ENCODE data around the gene MYO3A. TPM values are rescaled to one million over a fixed set of nuclear protein-coding genes. Genes with fewer than 3 reads are reported as not detected.
A peak's percentile ranks its signal among the peaks of the same experiment; 100 is the strongest.

Gene MYO3A
- polyA plus RNA-seq, 1 donor, result 1.8 TPM

DNA sequence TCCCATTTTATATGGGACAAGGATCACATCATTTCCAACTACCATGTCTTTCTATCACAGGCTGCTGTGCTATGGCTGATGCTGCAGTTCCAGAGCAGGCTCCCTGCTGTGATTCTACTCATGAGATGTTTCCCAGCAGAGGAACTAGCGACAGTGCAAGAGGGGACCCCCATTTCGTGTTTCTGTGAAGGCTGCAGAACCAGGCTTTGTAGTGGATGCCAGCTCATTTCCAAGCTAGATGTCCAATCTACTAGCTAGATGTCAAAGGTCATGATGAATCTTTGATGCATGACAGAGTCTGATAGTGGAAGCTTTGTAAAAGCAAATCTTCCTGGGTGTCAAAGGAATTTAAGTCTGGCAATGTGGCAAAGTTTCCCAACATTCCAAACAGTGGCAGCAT, 21.2 kb upstream of the MYO3A start:
- no peak overlapping the region for H3K27ac ChIP-seq (ENCODE audit: low read length)
- H3K36me3 ChIP-seq (ENCODE audit: control insufficient read depth, insufficient read depth, low read length), result no peaks in the 10 kb centered on the region
- H3K4me1 ChIP-seq (ENCODE audit: control insufficient read depth, insufficient read depth, low read length), result no peaks in the 10 kb centered on the region
- no peaks in the 10 kb centered on the region for H3K27me3 ChIP-seq (ENCODE audit: control insufficient read depth, insufficient read depth, low read length)
- DNase-seq, result no peak
- H3K9me3 ChIP-seq (ENCODE audit: control insufficient read depth, low read depth, low read length), result no peaks in the 10 kb centered on the region
- H3K4me3 ChIP-seq (ENCODE audit: low read length), result no peak overlapping the region
- WGBS (ENCODE audit: insufficient coverage, low lambda C conversion rate), result no CpG with 5 or more reads among the region's 2 CpGs

DNA sequence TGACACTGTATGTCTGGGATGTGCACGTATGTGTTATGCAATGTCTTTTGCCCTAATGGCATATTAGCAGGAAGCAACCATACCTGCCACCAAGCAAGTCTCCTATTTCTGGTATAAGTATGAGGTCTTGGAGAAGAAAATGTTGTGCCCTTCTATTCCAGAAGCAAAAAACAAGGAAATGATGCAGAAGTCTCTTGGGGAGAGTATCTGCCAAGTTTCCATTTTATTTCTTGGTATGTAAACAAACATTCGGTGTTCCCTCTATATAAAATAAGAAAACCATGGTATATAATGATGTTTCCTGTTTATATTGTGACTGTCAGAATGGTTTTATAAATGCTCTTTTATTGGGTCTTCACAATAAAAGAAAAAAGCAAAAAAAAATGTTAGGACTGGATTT, 19.3 kb upstream of the MYO3A start:
- Histone ChIP-seq H3K27ac (ENCODE audit: low read length) (no peak overlapping the region), H3K4me3 (ENCODE audit: low read length) (no peak overlapping the region), H3K9me3 (ENCODE audit: control insufficient read depth, low read depth, low read length) (no peaks in the 10 kb centered on the region), H3K4me1 (ENCODE audit: control insufficient read depth, insufficient read depth, low read length) (no peaks in the 10 kb centered on the region), H3K27me3 (ENCODE audit: control insufficient read depth, insufficient read depth, low read length) (no peaks in the 10 kb centered on the region), H3K36me3 (ENCODE audit: control insufficient read depth, insufficient read depth, low read length) (no peaks in the 10 kb centered on the region)
- DNase-seq, result no peak
- no CpG with 5 or more reads among the region's 2 CpGs for WGBS (ENCODE audit: insufficient coverage, low lambda C conversion rate)

DNA sequence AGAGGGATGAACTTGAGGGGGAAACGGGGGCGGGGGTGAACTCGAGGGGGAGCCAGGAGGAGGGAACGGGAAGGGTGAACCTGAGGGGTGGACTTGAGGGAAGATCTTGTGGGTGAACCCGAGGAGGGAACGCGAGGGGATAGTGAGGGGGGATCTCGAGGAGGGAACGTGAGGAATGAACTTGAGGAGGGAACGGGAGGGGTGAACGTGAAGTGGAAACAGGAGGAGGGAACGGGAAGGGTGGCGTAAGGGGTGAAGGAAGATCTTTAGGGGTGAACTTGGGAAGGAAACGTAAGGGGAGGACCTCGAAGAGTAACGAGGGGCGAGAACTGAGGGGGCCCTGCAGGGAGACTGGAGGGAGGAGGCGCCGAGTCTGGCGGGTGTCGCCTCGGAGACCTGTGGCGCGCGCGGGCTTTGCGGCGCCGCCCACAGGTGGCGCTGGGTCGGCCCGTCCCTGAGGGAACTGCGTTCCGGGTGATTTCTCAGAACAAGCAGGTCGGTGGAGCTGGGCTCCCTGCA, 651 bp downstream of the MYO3A start:
- peak overlapping the region; percentile 40 for H3K4me3 ChIP-seq (ENCODE audit: low read length)
- H3K9me3 ChIP-seq (ENCODE audit: control insufficient read depth, low read depth, low read length), result no peaks in the 10 kb centered on the region
- WGBS (ENCODE audit: insufficient coverage, low lambda C conversion rate), result 0% methylated on average over 9 of the region's 35 CpGs
- peaks cover 3% of the 10 kb centered on the region for H3K4me1 ChIP-seq (ENCODE audit: control insufficient read depth, insufficient read depth, low read length)
- peaks cover 23% of the 10 kb centered on the region for H3K27me3 ChIP-seq (ENCODE audit: control insufficient read depth, insufficient read depth, low read length)
- DNase-seq, result peak; percentile 16 to 59
- no peak overlapping the region for H3K27ac ChIP-seq (ENCODE audit: low read length)
- H3K36me3 ChIP-seq (ENCODE audit: control insufficient read depth, insufficient read depth, low read length), result no peaks in the 10 kb centered on the region

DNA sequence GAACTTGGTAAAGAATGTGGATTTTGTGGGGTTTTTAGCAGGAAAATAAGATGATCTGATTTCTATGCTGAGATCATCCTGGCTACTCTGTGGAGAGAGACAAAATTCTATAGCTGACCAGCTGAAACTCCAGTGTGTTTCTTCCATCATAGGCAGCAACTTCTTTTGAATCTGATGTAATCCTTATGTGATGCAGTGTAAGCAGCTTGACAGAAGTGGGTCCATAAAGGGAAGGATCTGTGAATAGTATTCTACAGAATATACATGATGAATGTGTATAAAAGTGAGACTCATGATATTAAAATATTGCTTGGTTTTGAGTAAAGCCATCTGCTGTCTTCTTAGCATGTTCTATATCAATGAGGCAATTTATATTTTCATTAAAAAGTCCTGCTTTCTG, 4.4 kb downstream of the MYO3A start:
- H3K27ac ChIP-seq (ENCODE audit: low read length), result no peak overlapping the region
- peaks cover 3% of the 10 kb centered on the region for H3K4me1 ChIP-seq (ENCODE audit: control insufficient read depth, insufficient read depth, low read length)
- H3K36me3 ChIP-seq (ENCODE audit: control insufficient read depth, insufficient read depth, low read length), result no peaks in the 10 kb centered on the region
- no peak for DNase-seq
- no peaks in the 10 kb centered on the region for H3K9me3 ChIP-seq (ENCODE audit: control insufficient read depth, low read depth, low read length)
- peaks cover 22% of the 10 kb centered on the region for H3K27me3 ChIP-seq (ENCODE audit: control insufficient read depth, insufficient read depth, low read length)
- no peak overlapping the region for H3K4me3 ChIP-seq (ENCODE audit: low read length)

DNA sequence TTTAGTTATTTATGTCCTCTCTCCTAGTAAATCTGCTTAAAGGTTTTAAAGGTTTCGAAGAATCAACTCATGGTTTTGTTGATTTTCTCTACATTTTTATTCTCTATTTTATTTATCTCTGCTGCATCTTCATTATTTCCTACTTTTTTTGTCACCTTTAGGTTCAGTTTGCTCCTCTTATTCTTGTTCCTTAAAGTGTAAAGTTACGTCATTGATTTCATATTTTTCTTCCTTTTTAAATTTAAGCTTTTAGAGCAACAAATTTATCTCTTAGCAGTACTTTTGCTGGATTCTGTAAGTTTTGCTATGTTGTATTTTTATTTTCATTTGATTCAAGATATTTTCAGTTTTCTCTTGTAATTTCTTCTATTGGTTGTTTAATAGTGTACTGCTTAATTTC, 10.7 kb downstream of the MYO3A start:
- no peak for DNase-seq
- 97% methylated on average over 2 of the region's 2 CpGs for WGBS (ENCODE audit: insufficient coverage, low lambda C conversion rate)
- Histone ChIP-seq H3K9me3 (ENCODE audit: control insufficient read depth, low read depth, low read length) (peaks cover 6% of the 10 kb centered on the region), H3K4me1 (ENCODE audit: control insufficient read depth, insufficient read depth, low read length) (no peaks in the 10 kb centered on the region), H3K4me3 (ENCODE audit: low read length) (no peak overlapping the region), H3K27me3 (ENCODE audit: control insufficient read depth, insufficient read depth, low read length) (no peaks in the 10 kb centered on the region), H3K36me3 (ENCODE audit: control insufficient read depth, insufficient read depth, low read length) (no peaks in the 10 kb centered on the region), H3K27ac (ENCODE audit: low read length) (no peak overlapping the region)

DNA sequence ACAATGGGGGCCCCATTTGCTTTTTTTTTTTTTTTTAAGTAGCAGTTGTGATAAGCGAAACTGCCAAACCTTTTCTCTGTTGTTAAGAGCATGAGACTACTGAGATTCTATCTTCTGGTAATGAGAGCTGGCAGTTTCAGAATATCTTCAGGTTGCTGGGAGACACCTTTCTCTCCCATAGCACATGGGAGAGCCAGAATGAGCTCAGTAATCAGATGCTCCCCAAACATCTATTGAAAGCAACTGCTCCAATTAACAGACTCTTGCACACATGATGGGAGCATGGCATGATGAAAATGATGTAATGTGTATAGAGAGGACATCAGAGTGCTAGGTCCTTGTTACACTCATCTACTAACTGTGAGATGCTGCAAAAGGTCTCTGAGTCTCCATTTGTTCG, 18.8 kb downstream of the MYO3A start:
- H3K4me1 ChIP-seq (ENCODE audit: control insufficient read depth, insufficient read depth, low read length), result no peaks in the 10 kb centered on the region
- no peaks in the 10 kb centered on the region for H3K9me3 ChIP-seq (ENCODE audit: control insufficient read depth, low read depth, low read length)
- no peak overlapping the region for H3K27ac ChIP-seq (ENCODE audit: low read length)
- H3K27me3 ChIP-seq (ENCODE audit: control insufficient read depth, insufficient read depth, low read length), result no peaks in the 10 kb centered on the region
- 100% methylated on average over 1 of the region's 2 CpGs for WGBS (ENCODE audit: insufficient coverage, low lambda C conversion rate)
- no peak for DNase-seq
- no peaks in the 10 kb centered on the region for H3K36me3 ChIP-seq (ENCODE audit: control insufficient read depth, insufficient read depth, low read length)
- H3K4me3 ChIP-seq (ENCODE audit: low read length), result no peak overlapping the region

DNA sequence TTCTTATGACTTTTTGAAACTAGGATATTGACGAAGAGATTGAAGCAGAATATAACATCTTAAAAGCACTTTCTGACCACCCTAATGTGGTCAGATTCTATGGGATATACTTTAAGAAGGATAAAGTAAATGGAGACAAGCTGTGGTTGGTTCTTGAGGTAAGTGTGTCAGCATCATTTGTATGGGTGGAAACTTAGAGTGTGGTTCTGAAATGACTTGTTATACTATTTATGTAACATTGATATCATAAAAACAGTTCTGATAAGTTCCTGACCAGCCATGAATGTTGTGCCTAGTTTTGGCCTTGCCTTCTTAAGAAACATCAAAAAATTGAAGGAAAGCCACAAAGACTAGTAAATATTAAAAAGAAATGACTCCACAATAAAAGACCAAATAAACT, 20.8 kb downstream of the MYO3A start:
- Histone ChIP-seq H3K27ac (ENCODE audit: low read length) (no peak overlapping the region), H3K9me3 (ENCODE audit: control insufficient read depth, low read depth, low read length) (no peaks in the 10 kb centered on the region), H3K4me1 (ENCODE audit: control insufficient read depth, insufficient read depth, low read length) (no peaks in the 10 kb centered on the region), H3K36me3 (ENCODE audit: control insufficient read depth, insufficient read depth, low read length) (no peaks in the 10 kb centered on the region), H3K27me3 (ENCODE audit: control insufficient read depth, insufficient read depth, low read length) (no peaks in the 10 kb centered on the region), H3K4me3 (ENCODE audit: low read length) (no peak overlapping the region)
- no CpG with 5 or more reads among the region's 1 CpG for WGBS (ENCODE audit: insufficient coverage, low lambda C conversion rate)
- DNase-seq, result no peak

DNA sequence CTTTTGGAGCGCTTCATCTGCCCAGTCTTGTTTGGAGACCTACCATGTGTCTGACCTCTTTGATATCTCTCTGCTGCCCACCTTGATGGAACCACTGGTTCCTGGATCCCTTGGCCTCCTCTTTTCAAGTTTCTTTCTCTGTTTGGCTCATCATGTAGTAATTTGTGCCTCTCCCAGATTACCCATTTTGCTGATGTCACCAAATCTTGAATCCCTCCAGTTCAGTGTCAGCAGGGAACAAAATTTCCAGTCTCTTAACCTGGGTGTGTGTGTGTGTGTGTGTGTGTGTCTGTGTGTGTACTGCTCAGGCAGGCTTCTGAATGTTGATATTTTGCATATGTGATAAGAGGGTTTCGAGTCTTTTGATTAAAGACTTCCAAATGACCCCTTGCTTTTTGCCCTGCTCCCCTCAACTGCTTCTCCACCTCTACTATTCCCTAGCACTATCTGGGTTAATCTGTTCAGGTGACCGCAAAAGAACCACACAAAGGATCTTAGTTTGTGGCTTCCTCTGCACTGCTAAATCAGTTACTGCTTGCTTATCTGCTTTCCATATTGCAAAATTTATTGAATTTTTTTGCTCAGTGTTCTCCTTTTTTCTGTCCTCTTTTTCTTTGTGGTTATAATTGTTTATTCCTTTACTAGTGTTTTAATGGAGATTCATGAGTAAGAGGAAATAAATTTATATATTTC, 25.7 kb downstream of the MYO3A start:
- H3K4me1 ChIP-seq (ENCODE audit: control insufficient read depth, insufficient read depth, low read length), result no peaks in the 10 kb centered on the region
- DNase-seq, result no peak
- H3K4me3 ChIP-seq (ENCODE audit: low read length), result no peak overlapping the region
- H3K36me3 ChIP-seq (ENCODE audit: control insufficient read depth, insufficient read depth, low read length), result no peaks in the 10 kb centered on the region
- no peak overlapping the region for H3K27ac ChIP-seq (ENCODE audit: low read length)
- no peaks in the 10 kb centered on the region for H3K9me3 ChIP-seq (ENCODE audit: control insufficient read depth, low read depth, low read length)
- 100% methylated on average over 1 of the region's 3 CpGs for WGBS (ENCODE audit: insufficient coverage, low lambda C conversion rate)
- no peaks in the 10 kb centered on the region for H3K27me3 ChIP-seq (ENCODE audit: control insufficient read depth, insufficient read depth, low read length)

DNA sequence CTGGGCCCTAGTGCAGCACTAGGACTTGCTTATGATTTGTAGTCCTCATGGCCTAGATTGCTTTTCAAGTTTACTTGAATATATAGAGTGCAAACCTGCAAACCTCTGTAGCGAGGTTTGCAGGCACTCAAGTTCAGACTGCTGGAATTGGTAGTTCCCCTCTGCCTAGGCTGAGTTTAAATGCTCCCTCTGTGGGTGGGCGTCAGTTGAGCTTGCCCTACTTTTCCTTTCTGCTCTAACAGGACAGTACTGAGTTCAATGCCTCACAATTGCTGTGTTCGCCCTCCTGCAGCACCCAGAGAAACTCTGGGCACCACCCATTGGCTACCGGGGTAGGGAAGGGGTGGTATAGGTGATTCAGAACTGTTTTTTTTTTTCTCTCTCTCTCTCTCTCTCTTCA, 31.6 kb downstream of the MYO3A start:
- Histone ChIP-seq H3K27ac (ENCODE audit: low read length) (no peak overlapping the region), H3K4me1 (ENCODE audit: control insufficient read depth, insufficient read depth, low read length) (no peaks in the 10 kb centered on the region), H3K27me3 (ENCODE audit: control insufficient read depth, insufficient read depth, low read length) (no peaks in the 10 kb centered on the region), H3K9me3 (ENCODE audit: control insufficient read depth, low read depth, low read length) (no peaks in the 10 kb centered on the region), H3K36me3 (ENCODE audit: control insufficient read depth, insufficient read depth, low read length) (no peaks in the 10 kb centered on the region), H3K4me3 (ENCODE audit: low read length) (no peak overlapping the region)
- DNase-seq, result no peak
- WGBS (ENCODE audit: insufficient coverage, low lambda C conversion rate), result no CpG with 5 or more reads among the region's 4 CpGs

DNA sequence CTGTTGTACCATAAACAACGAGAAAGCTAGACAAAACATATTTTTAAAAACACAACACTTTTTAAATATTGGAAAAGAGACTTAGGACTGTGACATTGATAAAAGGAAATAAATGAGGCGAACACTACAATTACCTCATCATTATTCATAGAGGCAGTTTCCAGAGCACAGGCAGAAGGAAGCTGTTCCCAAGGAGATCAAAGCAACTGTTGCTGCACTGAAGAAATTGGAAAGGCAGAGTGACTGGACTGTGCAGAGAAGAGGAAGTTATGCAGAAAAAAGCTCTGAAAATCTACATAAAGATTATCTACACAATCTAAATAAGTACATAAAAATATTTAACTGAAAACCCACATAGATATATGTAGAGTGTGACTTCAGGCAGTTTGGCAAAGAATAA, 32.8 kb downstream of the MYO3A start:
- whole genome bisulfite sequencing (ENCODE audit: insufficient coverage, low lambda C conversion rate), result no CpG with 5 or more reads among the region's 2 CpGs

DNA sequence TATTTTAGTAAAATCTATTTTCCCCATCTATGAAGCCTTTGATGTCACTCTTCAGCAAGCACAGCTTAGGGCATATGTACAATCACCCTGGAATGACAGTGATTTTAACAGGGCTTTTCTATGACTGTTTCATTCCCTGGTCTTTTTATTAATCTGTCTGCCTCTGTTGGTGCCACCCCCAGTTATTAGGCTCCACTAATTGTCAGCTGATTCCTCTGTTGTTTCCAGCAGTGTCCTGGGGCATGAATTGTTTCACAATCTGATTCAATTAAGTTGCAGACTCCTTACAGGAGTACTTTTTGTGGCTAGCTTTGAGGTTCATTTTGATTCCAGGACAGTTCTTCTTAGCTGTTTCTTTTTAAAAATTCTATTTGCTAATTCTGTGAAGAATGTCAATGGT, 38.6 kb downstream of the MYO3A start:
- Histone ChIP-seq H3K9me3 (ENCODE audit: control insufficient read depth, low read depth, low read length) (no peaks in the 10 kb centered on the region), H3K4me1 (ENCODE audit: control insufficient read depth, insufficient read depth, low read length) (no peaks in the 10 kb centered on the region), H3K27me3 (ENCODE audit: control insufficient read depth, insufficient read depth, low read length) (no peaks in the 10 kb centered on the region), H3K27ac (ENCODE audit: low read length) (no peak overlapping the region), H3K4me3 (ENCODE audit: low read length) (no peak overlapping the region), H3K36me3 (ENCODE audit: control insufficient read depth, insufficient read depth, low read length) (no peaks in the 10 kb centered on the region)
- no peak for DNase-seq

More for the DNA sequence above, 32.8 kb downstream of the MYO3A start:
- no peaks in the 10 kb centered on the region for H3K4me1 ChIP-seq (ENCODE audit: control insufficient read depth, insufficient read depth, low read length)
- no peak overlapping the region for H3K27ac ChIP-seq (ENCODE audit: low read length)
- H3K36me3 ChIP-seq (ENCODE audit: control insufficient read depth, insufficient read depth, low read length), result no peaks in the 10 kb centered on the region
- H3K27me3 ChIP-seq (ENCODE audit: control insufficient read depth, insufficient read depth, low read length), result no peaks in the 10 kb centered on the region
- H3K9me3 ChIP-seq (ENCODE audit: control insufficient read depth, low read depth, low read length), result no peaks in the 10 kb centered on the region
- no peak overlapping the region for H3K4me3 ChIP-seq (ENCODE audit: low read length)
- DNase-seq, result no peak

Data from large intestine (tissue), 3 donors.